Neural progenitor cell (in vitro differentiated cells): ENCODE measurements around the gene NPVF. TPM values are rescaled to one million over a fixed set of nuclear protein-coding genes. Genes with fewer than 3 reads are reported as not detected.

ENCODE experiments used
- DNase-seq: peaks from one replicate; pipeline ENCODE4 v3.0.0-alpha.2; 2016; ENCODE audit warnings: low spot score
- H2AFZ ChIP-seq: fragments of 200-600 bp; sonication (generic); replicated peaks from 2 replicates; pipeline ENCODE4 v1.6.1; 2016; ENCODE audit warnings: antibody characterized with exemption
- H3F3A ChIP-seq: fragments of 200-600 bp; sonication (generic); 2 replicates; pipeline ENCODE4 v1.6.1; 2016; ENCODE audit warnings: antibody characterized with exemption, low read depth
- H3K27ac ChIP-seq: fragments of 200-600 bp; sonication (generic); 2 replicates; pipeline ENCODE4 v1.5.1; 2016; ENCODE audit warnings: mild to moderate bottlenecking
- H3K27me3 ChIP-seq: fragments of 200-600 bp; sonication (generic); 2 replicates; pipeline ENCODE4 v1.6.1; 2016; ENCODE audit warnings: mild to moderate bottlenecking, moderate library complexity
- H3K36me3 ChIP-seq: fragments of 200-600 bp; sonication (generic); 2 replicates; pipeline ENCODE4 v1.5.1; 2016
- H3K4me1 ChIP-seq: fragments of 200-600 bp; sonication (generic); 2 replicates; pipeline ENCODE4 v1.6.1; 2016; ENCODE audit warnings: mixed run types
- H3K4me2 ChIP-seq: fragments of 200-600 bp; sonication (generic); 2 replicates; pipeline ENCODE4 v1.6.1; 2016
- H3K4me3 ChIP-seq: fragments of 200-600 bp; sonication (generic); 2 replicates; pipeline ENCODE4 v1.5.1; 2016
- H3K79me2 ChIP-seq: fragments of 200-600 bp; sonication (generic); 2 replicates; pipeline ENCODE4 v1.6.1; 2016; ENCODE audit warnings: low read depth
- H3K9ac ChIP-seq: fragments of 200-600 bp; sonication (generic); 2 replicates; pipeline ENCODE4 v1.6.1; 2016
- H3K9me3 ChIP-seq: fragments of 200-600 bp; sonication (generic); 2 replicates; pipeline ENCODE4 v1.5.1; 2016; ENCODE audit warnings: low read depth
- H4K20me1 ChIP-seq: fragments of 200-600 bp; sonication (generic); 2 replicates; pipeline ENCODE4 v1.6.1; 2016; ENCODE audit warnings: low read depth
- H3K27ac Mint-ChIP-seq: 3 replicates; pipeline ENCODE4 v1.8.0; 2021; ENCODE audit warnings: mixed read lengths
- H3K27me3 Mint-ChIP-seq: 2 replicates; pipeline ENCODE4 v1.8.0; 2022; ENCODE audit warnings: low read depth, mild to moderate bottlenecking, inconsistent platforms, moderate library complexity, mixed read lengths; ENCODE audit not compliant: insufficient read depth
- H3K36me3 Mint-ChIP-seq: 3 replicates; pipeline ENCODE4 v1.8.0; 2021; ENCODE audit warnings: mixed read lengths
- H3K4me1 Mint-ChIP-seq: 3 replicates; pipeline ENCODE4 v1.8.0; 2021; ENCODE audit warnings: mixed read lengths
- H3K4me3 Mint-ChIP-seq: 3 replicates; pipeline ENCODE4 v1.8.0; 2021; ENCODE audit warnings: mild to moderate bottlenecking, moderate library complexity, mixed read lengths
- H3K9me3 Mint-ChIP-seq: 3 replicates; pipeline ENCODE4 v1.8.0; 2020; ENCODE audit warnings: mixed read lengths
- EZH2 ChIP-seq: fragments of 200-600 bp; sonication (generic); IDR thresholded peaks from 2 replicates; pipeline ENCODE4 v1.6.1; 2017; ENCODE audit warnings: antibody characterized with exemption, mild to moderate bottlenecking, moderate library complexity
- EZH2phosphoT487 ChIP-seq: fragments of 200-600 bp; sonication (generic); IDR thresholded peaks from 2 replicates; pipeline ENCODE4 v1.6.1; 2017; ENCODE audit warnings: antibody characterized with exemption
- total RNA-seq: library from RNA; depleted of rRNA; stranded (reverse); fragments of >200 nt; gene quantifications from 2 replicates; pipeline ENCODE4 v1.2.3, GENCODE V29; 2015; ENCODE audit warnings: low replicate concordance
- TF ChIP-seq, protein P1 (sequence below): fragments of 200-600 bp; sonication (generic); IDR thresholded peaks from 2 replicates; pipeline ENCODE4 v1.5.1; 2017; ENCODE audit warnings: antibody characterized with exemption, mild to moderate bottlenecking

The NPVF gene
- total RNA-seq, 1 donor from 2014 or later: not detected

GRCh38 chr7:25180946-25181345 lies 47.3 kb downstream of the NPVF start:
- H3F3A ChIP-seq: peaks cover 12% of the 10 kb centered on the region
- no peak overlapping the region for H3K27ac ChIP-seq
- H3K4me3 ChIP-seq: no peak overlapping the region
- H2AFZ ChIP-seq: no peak overlapping the region
- no peak overlapping the region for H3K4me2 ChIP-seq
- H3K79me2 ChIP-seq: no peaks in the 10 kb centered on the region
- Mint-ChIP-seq H3K27ac (peak overlapping the region; percentile 28), H3K27me3 (peaks cover 4% of the 10 kb centered on the region), H3K36me3 (no peaks in the 10 kb centered on the region), H3K4me1 (peaks cover 15% of the 10 kb centered on the region), H3K9me3 (no peaks in the 10 kb centered on the region), H3K4me3 (peak overlapping the region; percentile 87)
- no peaks in the 10 kb centered on the region for H3K4me1 ChIP-seq
- no peaks in the 10 kb centered on the region for H3K36me3 ChIP-seq
- no peak overlapping the region for H3K9ac ChIP-seq
- TF ChIP-seq, protein P1, sequence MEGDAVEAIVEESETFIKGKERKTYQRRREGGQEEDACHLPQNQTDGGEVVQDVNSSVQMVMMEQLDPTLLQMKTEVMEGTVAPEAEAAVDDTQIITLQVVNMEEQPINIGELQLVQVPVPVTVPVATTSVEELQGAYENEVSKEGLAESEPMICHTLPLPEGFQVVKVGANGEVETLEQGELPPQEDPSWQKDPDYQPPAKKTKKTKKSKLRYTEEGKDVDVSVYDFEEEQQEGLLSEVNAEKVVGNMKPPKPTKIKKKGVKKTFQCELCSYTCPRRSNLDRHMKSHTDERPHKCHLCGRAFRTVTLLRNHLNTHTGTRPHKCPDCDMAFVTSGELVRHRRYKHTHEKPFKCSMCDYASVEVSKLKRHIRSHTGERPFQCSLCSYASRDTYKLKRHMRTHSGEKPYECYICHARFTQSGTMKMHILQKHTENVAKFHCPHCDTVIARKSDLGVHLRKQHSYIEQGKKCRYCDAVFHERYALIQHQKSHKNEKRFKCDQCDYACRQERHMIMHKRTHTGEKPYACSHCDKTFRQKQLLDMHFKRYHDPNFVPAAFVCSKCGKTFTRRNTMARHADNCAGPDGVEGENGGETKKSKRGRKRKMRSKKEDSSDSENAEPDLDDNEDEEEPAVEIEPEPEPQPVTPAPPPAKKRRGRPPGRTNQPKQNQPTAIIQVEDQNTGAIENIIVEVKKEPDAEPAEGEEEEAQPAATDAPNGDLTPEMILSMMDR: peak; percentile 7
- no peak for TF ChIP-seq EZH2
- no peak for TF ChIP-seq EZH2phosphoT487
- DNase-seq: peak; percentile 8
- H3K27me3 ChIP-seq: peaks cover 20% of the 10 kb centered on the region
- H3K9me3 ChIP-seq: no peaks in the 10 kb centered on the region
- H4K20me1 ChIP-seq: no peaks in the 10 kb centered on the region

DNA sequence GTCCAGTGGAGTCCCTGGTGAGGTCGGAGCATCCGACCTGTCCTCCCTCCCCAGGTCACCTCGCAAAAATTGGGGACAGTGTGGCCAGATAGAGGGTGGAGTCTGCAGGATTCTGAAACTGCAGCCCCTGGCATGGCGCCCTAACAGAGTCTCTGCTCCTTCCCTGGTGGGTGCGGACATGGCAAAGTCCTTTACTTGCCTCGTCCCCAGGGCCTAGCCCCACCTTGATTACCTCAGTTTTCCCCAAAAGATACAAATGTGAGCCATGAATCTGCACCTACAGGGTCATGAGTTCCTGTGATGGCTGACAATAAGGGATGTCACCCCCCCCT lies 47.7 kb downstream of the NPVF start:
- H3K9ac ChIP-seq: no peak overlapping the region
- H3K4me1 ChIP-seq: no peaks in the 10 kb centered on the region
- Mint-ChIP-seq H3K27me3 (peaks cover 4% of the 10 kb centered on the region), H3K4me1 (peaks cover 15% of the 10 kb centered on the region), H3K36me3 (no peaks in the 10 kb centered on the region), H3K27ac (no peak overlapping the region), H3K4me3 (peak overlapping the region; percentile 87), H3K9me3 (no peaks in the 10 kb centered on the region)
- no peak for TF ChIP-seq EZH2phosphoT487
- TF ChIP-seq, protein P1: no peak
- TF ChIP-seq EZH2: no peak
- H3K9me3 ChIP-seq: no peaks in the 10 kb centered on the region
- H3K36me3 ChIP-seq: no peaks in the 10 kb centered on the region
- peak overlapping the region; percentile 82 for H3K4me2 ChIP-seq
- no peak overlapping the region for H3K27ac ChIP-seq
- no peak for DNase-seq
- H2AFZ ChIP-seq: peak overlapping the region; percentile 95
- peaks cover 12% of the 10 kb centered on the region for H3F3A ChIP-seq
- peaks cover 20% of the 10 kb centered on the region for H3K27me3 ChIP-seq
- peak overlapping the region; percentile 89 for H3K4me3 ChIP-seq
- H3K79me2 ChIP-seq: no peaks in the 10 kb centered on the region
- H4K20me1 ChIP-seq: no peaks in the 10 kb centered on the region

DNA sequence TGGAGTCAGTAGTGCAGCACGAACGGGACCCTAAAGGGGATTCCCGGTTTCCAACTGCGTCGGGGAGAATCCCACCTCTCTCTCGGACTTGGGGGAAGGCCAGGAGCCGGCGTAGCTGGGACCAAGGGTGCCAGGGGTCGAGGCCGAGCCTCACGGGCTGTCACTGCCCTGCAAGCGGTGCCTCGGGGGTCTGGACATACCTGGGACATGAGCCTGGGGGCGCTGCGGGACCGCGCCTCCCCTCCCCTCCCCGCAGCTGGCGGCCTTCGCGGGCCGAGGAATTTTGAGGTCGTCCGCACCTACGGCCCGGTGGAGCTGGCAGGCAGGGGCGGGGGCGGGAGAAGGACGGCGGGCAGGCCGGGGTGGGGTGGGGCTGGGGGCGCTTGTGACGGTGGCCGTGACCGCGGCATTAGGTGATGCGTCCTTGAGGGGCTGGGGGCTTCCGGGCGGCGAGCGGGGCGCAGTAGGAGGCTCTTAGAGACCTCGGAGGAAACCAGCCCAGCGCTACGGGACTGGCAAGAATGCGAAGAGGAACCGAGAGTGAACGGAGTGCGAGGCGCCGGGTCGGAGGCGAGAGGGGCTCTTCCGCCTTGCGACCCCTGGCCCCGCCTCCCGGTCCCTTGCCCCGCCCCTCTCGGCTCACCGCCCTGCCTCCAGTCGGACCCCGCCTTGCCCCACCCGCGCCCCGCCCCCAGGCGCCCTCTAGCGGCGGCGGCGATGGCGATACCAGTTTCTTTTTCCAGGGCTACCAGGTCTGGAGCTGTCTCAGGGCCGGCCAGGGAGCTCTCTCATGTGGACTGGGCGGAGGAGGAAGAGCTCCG lies 48.3 kb downstream of the NPVF start:
- H3K79me2 ChIP-seq: no peaks in the 10 kb centered on the region

More for the DNA sequence above, 48.3 kb downstream of the NPVF start:
- peak overlapping the region; percentile 89 for H3K4me3 ChIP-seq
- no peaks in the 10 kb centered on the region for H4K20me1 ChIP-seq
- peaks cover 20% of the 10 kb centered on the region for H3K27me3 ChIP-seq
- H2AFZ ChIP-seq: peak overlapping the region; percentile 95
- H3K4me2 ChIP-seq: peak overlapping the region; percentile 82
- H3F3A ChIP-seq: peaks cover 12% of the 10 kb centered on the region
- no peak for TF ChIP-seq EZH2
- TF ChIP-seq, protein P1: peak; percentile 77
- Mint-ChIP-seq H3K4me1 (peaks cover 15% of the 10 kb centered on the region), H3K36me3 (no peaks in the 10 kb centered on the region), H3K27me3 (peaks cover 4% of the 10 kb centered on the region), H3K27ac (no peak overlapping the region), H3K9me3 (no peaks in the 10 kb centered on the region), H3K4me3 (peak overlapping the region; percentile 87)
- no peak overlapping the region for H3K9ac ChIP-seq
- no peaks in the 10 kb centered on the region for H3K36me3 ChIP-seq
- no peak overlapping the region for H3K27ac ChIP-seq
- no peaks in the 10 kb centered on the region for H3K4me1 ChIP-seq
- H3K9me3 ChIP-seq: no peaks in the 10 kb centered on the region
- peak; percentile 92 for DNase-seq
